ENCODE results near the gene ZSCAN21.

Gene ZSCAN21

DNA sequence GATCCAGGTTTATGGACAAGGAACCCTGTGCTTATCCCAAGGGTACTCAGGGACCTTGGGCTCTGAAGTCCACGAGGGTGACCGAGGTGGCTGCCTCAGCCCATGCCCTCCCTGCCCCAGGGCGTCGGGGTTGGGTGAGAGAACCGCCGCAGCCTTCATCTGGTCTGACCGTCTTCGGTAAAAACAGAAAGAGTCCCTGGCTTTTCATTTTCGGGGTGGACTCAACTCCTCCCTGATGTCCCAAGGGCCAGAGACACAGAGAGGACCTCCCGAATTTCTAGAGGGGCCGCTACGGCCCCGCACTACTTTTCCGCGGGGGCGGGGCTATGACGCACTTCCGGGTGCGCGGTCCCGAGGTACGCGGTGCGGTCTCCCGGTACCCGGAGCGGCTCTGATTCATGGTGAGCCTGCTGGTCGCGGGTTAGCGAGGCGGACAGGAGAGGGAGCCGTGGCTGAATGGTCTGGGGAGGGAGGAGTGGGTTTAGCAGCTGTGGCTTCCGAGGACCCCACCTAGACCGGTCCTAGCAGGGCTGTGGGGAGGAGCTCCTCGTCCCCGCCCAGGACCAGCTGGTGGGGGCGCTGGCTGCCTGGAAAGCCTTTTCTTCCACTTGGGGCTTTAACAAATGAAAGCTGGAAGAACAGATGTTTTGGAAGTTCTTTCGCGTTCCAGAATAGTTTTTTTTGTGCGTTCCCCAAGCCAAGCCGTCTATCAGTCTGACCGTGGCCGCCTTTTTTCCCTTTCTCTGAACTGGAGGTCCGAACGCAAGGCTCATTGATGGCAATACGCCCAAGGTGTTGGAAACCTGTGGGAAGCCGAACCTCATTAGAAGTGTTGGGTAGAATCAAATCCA, at the start of gene ZSCAN21 (continued):
- no peak for TF ChIP-seq PRDM2 (tag by site-specific recombination; IDR thresholded peaks at IDR 0.05; ENCODE audit: borderline replicate concordance)
- peak; percentile 67; the same call in 1 of the 2 replicates for TF ChIP-seq ZNF2 (tag by site-specific recombination; IDR thresholded peaks at IDR 0.05)
- no peak for TF ChIP-seq TRIM28 (IDR thresholded peaks at IDR 0.05; ENCODE audit: borderline replicate concordance, low read length)
- TF ChIP-seq ZNF596 (tag by site-specific recombination; IDR thresholded peaks at IDR 0.05): no peak
- no peak for TF ChIP-seq ZFP37 (tag by site-specific recombination; IDR thresholded peaks at IDR 0.05)
- no peak for TF ChIP-seq ZNF560 (tag by site-specific recombination; IDR thresholded peaks at IDR 0.05; ENCODE audit: borderline replicate concordance)
- TF ChIP-seq ZNF169 (tag by site-specific recombination; IDR thresholded peaks at IDR 0.05): no peak
- TF ChIP-seq, protein P1, sequence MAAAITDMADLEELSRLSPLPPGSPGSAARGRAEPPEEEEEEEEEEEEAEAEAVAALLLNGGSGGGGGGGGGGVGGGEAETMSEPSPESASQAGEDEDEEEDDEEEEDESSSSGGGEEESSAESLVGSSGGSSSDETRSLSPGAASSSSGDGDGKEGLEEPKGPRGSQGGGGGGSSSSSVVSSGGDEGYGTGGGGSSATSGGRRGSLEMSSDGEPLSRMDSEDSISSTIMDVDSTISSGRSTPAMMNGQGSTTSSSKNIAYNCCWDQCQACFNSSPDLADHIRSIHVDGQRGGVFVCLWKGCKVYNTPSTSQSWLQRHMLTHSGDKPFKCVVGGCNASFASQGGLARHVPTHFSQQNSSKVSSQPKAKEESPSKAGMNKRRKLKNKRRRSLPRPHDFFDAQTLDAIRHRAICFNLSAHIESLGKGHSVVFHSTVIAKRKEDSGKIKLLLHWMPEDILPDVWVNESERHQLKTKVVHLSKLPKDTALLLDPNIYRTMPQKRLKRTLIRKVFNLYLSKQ (tag by site-specific recombination; IDR thresholded peaks at IDR 0.05; ENCODE audit: borderline replicate concordance): no peak
- TF ChIP-seq MYNN (tag by site-specific recombination; IDR thresholded peaks at IDR 0.05; ENCODE audit: borderline replicate concordance): no peak
- no peak for TF ChIP-seq ZNF624 (tag by site-specific recombination; IDR thresholded peaks at IDR 0.05)
- TF ChIP-seq CTCF (tag by site-specific recombination; IDR thresholded peaks at IDR 0.05): peak; percentile 89
- TF ChIP-seq WT1 (tag by site-specific recombination; IDR thresholded peaks at IDR 0.05): 0 out of 2 replicates have a peak, but pooled peaks have one; percentile 41
- TF ChIP-seq ZNF621 (tag by site-specific recombination; IDR thresholded peaks at IDR 0.05): no peak
- TF ChIP-seq ZNF266 (tag by site-specific recombination; IDR thresholded peaks at IDR 0.05; ENCODE audit: low read depth): no peak
- TF ChIP-seq INSM2 (tag by site-specific recombination; IDR thresholded peaks at IDR 0.05): no peak
- no peak for TF ChIP-seq ZNF184 (tag by site-specific recombination; IDR thresholded peaks at IDR 0.05)
- TF ChIP-seq ZNF521 (tag by site-specific recombination; IDR thresholded peaks at IDR 0.05): no peak
- TF ChIP-seq ZXDB (tag by site-specific recombination; IDR thresholded peaks at IDR 0.05): peak; percentile 87
- peak; percentile 76 for TF ChIP-seq KLF17 (tag by site-specific recombination; IDR thresholded peaks at IDR 0.05)
- TF ChIP-seq ZNF175 (tag by site-specific recombination; IDR thresholded peaks at IDR 0.05): no peak
- TF ChIP-seq, protein P2, sequence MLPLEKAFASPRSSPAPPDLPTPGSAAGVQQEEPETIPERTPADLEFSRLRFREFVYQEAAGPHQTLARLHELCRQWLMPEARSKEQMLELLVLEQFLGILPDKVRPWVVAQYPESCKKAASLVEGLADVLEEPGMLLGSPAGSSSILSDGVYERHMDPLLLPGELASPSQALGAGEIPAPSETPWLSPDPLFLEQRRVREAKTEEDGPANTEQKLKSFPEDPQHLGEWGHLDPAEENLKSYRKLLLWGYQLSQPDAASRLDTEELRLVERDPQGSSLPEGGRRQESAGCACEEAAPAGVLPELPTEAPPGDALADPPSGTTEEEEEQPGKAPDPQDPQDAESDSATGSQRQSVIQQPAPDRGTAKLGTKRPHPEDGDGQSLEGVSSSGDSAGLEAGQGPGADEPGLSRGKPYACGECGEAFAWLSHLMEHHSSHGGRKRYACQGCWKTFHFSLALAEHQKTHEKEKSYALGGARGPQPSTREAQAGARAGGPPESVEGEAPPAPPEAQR (tag by site-specific recombination; IDR thresholded peaks at IDR 0.05): no peak
- no peak for TF ChIP-seq ZNF785 (tag by site-specific recombination; IDR thresholded peaks at IDR 0.05)
- TF ChIP-seq HOXC10 (CRISPR knock-in tag; IDR thresholded peaks at IDR 0.05): no peak
- TF ChIP-seq SCRT1 (tag by site-specific recombination; IDR thresholded peaks at IDR 0.05; ENCODE audit: borderline replicate concordance): no peak
